MM.1S (cell line): ENCODE data around the gene TFR2.
A peak's percentile ranks its signal among the peaks of the same experiment; 100 is the strongest.

Source experiments
- DNase-seq: peaks from one replicate; pipeline ENCODE4 v3.0.0-alpha.2; 2015
- H2AFZ ChIP-seq: fragments of 300-600 bp; sonication (generic); 2 replicates; pipeline ENCODE4 v1.6.0; 2016; ENCODE audit warnings: antibody characterized with exemption, low read length
- H3F3A ChIP-seq: fragments of 300-600 bp; sonication (generic); 2 replicates; pipeline ENCODE4 v1.6.1; 2016; ENCODE audit warnings: mild to moderate bottlenecking, antibody characterized with exemption, low read length, moderate library complexity, mixed read lengths; ENCODE audit not compliant: insufficient read depth
- H3K27ac ChIP-seq: fragments of 300-600 bp; sonication (generic); 2 replicates; pipeline ENCODE4 v1.5.1; 2016; ENCODE audit warnings: mild to moderate bottlenecking, low read length
- H3K27me3 ChIP-seq: fragments of 300-600 bp; sonication (generic); replicated peaks from 2 replicates; pipeline ENCODE4 v1.6.0; 2016; ENCODE audit warnings: low read length; ENCODE audit not compliant: insufficient read depth
- H3K36me3 ChIP-seq: fragments of 300-600 bp; sonication (generic); replicated peaks from 2 replicates; pipeline ENCODE4 v1.6.1; 2016; ENCODE audit warnings: mild to moderate bottlenecking, low read length, mixed read lengths; ENCODE audit not compliant: insufficient read depth
- H3K4me1 ChIP-seq: fragments of 300-600 bp; sonication (generic); 2 replicates; pipeline ENCODE4 v1.6.1; 2016; ENCODE audit warnings: low read length, mixed read lengths
- H3K4me2 ChIP-seq: fragments of 300-600 bp; sonication (generic); 2 replicates; pipeline ENCODE4 v1.6.0; 2016; ENCODE audit warnings: low read depth, low read length
- H3K4me3 ChIP-seq: fragments of 300-600 bp; sonication (generic); 2 replicates; pipeline ENCODE4 v1.5.1; 2016; ENCODE audit warnings: low read length, mixed read lengths
- H3K79me2 ChIP-seq: fragments of 300-600 bp; sonication (generic); 2 replicates; pipeline ENCODE4 v1.6.1; 2016; ENCODE audit warnings: mixed run types, low read length, mixed read lengths
- H3K9ac ChIP-seq: fragments of 300-600 bp; sonication (generic); 2 replicates; pipeline ENCODE4 v1.6.1; 2016; ENCODE audit warnings: low read length, mixed read lengths
- H3K9me2 ChIP-seq: fragments of 300-600 bp; sonication (generic); replicated peaks from 2 replicates; pipeline ENCODE4 v1.6.1; 2016; ENCODE audit warnings: mild to moderate bottlenecking, low read length, mixed read lengths; ENCODE audit not compliant: insufficient read depth
- H3K9me3 ChIP-seq: fragments of 300-600 bp; sonication (generic); replicated peaks from 2 replicates; pipeline ENCODE4 v1.6.1; 2016; ENCODE audit warnings: mild to moderate bottlenecking, low read length, mixed read lengths; ENCODE audit not compliant: insufficient read depth
- H4K20me1 ChIP-seq: fragments of 300-600 bp; sonication (generic); 2 replicates; pipeline ENCODE4 v1.6.1; 2016; ENCODE audit warnings: mild to moderate bottlenecking, low read length, moderate library complexity, mixed read lengths; ENCODE audit not compliant: insufficient read depth
- CTCF ChIP-seq: fragments of 300-600 bp; sonication (generic); IDR thresholded peaks from 2 replicates; pipeline ENCODE4 v1.5.1; 2016; ENCODE audit warnings: antibody characterized with exemption, low read length, mixed read lengths
- EZH2 ChIP-seq: fragments of 300-600 bp; sonication (generic); optimal IDR thresholded peaks from 2 replicates; pipeline ENCODE3; 2017; ENCODE audit warnings: low read depth, mild to moderate bottlenecking, antibody characterized with exemption, low read length, mixed read lengths
- EZH2phosphoT487 ChIP-seq: fragments of 300-600 bp; sonication (generic); IDR thresholded peaks from 2 replicates; pipeline ENCODE4 v1.6.1; 2018; ENCODE audit warnings: antibody characterized with exemption, low read length

TFR2 gene

DNA sequence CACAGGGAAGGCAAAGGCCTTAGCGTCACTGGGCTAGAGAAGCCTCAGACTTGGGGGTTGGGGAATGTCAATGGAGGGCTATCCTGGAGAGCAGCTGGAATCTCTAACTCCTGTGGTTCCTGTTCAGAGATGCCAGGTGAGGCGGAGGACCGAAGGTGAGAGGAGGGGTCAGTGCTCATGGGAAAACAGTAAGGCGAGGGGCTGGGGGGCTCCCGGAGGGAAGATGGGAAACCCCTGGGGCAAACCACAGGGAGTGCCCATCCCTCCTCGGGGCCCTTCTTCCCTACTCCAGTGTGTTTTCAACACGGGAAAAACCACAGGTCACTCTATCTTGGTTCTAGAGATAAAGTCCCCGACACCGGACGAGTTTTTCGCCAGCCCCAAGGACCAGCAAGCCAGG lies 58.7 kb downstream of the TFR2 start:
- Histone ChIP-seq H3K9ac (no peak overlapping the region), H3F3A (peaks cover 20% of the 10 kb centered on the region; the same call in 1 of the 2 replicates), H2AFZ (no peak overlapping the region), H4K20me1 (no peaks in the 10 kb centered on the region), H3K27me3 (no peaks in the 10 kb centered on the region), H3K36me3 (no peaks in the 10 kb centered on the region), H3K27ac (no peak overlapping the region), H3K9me2 (no peaks in the 10 kb centered on the region), H3K79me2 (peaks cover 38% of the 10 kb centered on the region), H3K9me3 (no peaks in the 10 kb centered on the region), H3K4me1 (peaks cover 11% of the 10 kb centered on the region; the same call in 1 of the 2 replicates), H3K4me3 (no peak overlapping the region), H3K4me2 (peak overlapping the region; percentile 84; the same call in 1 of the 2 replicates)
- TF ChIP-seq EZH2: no peak
- no peak for TF ChIP-seq EZH2phosphoT487
- no peak for TF ChIP-seq CTCF
- DNase-seq: no peak

DNA sequence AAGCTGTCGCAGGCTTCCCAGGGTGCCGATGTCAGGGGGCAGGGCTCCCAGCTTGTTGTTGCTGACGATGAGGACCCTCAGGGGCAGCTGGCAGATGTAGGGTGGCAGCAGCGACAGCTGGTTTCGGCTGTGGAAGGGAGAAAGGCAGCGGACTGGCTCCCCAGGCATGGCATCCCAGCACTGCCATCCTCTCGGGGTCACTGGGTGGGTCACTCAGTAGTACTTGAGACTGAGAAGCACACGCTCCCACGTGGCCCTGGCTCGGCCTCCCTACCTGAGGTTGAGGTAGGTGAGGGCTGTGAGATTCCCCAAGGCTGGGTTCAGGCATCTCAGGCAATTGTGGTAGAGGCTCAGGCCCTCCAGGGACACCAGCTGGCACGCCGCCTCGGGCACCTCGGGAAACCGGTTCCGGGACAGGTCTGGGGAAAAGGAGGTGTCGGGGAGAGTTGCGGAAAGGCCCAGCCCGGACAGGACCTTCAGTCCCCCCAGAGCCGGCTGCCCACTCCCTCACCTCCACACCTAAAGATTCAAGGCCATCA lies 59.2 kb downstream of the TFR2 start:
- DNase-seq: no peak
- Histone ChIP-seq H3K4me1 (peaks cover 11% of the 10 kb centered on the region; the same call in 1 of the 2 replicates), H3K79me2 (peaks cover 38% of the 10 kb centered on the region), H3K27me3 (no peaks in the 10 kb centered on the region), H3K27ac (no peak overlapping the region), H3K9me3 (no peaks in the 10 kb centered on the region), H3K36me3 (no peaks in the 10 kb centered on the region), H3K4me3 (no peak overlapping the region), H3F3A (peaks cover 20% of the 10 kb centered on the region; the same call in 1 of the 2 replicates), H3K9ac (no peak overlapping the region), H3K9me2 (no peaks in the 10 kb centered on the region), H3K4me2 (no peak overlapping the region), H2AFZ (no peak overlapping the region), H4K20me1 (no peaks in the 10 kb centered on the region)
- TF ChIP-seq EZH2phosphoT487 (no peak), CTCF (no peak), EZH2 (no peak)

DNA sequence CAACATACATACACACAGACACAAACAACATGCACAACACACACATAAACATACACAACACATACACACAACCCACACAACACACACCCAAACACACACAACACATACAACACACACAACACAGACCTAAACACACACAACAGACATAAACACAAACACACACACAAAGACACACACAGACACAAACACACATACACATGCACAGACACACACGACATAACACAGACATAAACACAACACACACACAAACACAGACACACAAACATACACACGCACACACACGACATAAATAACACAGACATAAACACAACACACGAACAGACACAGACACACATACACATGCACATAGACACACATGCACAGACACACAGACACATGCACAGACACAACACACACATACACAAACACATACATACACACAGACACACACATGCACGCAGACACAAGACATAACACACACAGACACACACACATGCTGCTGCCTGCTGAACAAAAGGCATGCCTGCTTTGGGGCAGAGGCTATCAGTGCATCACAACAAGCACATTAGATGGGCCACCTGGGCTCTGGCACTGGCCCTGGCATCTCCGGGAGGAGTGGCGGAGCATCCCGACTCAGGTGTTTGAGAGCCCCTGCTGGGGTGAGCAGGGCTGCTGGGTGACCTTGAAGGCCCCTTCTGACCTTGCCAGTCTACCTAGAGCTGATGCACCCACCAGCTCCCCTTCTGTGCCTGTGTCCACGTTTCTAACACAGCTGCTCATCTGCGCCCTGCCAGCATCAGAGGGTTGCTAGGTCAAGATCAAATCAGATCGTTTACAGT lies 60.7 kb downstream of the TFR2 start:
- Histone ChIP-seq H3K27me3 (no peaks in the 10 kb centered on the region), H3K9me2 (no peaks in the 10 kb centered on the region), H3K4me2 (no peak overlapping the region), H2AFZ (no peak overlapping the region), H4K20me1 (no peaks in the 10 kb centered on the region), H3K27ac (no peak overlapping the region), H3K79me2 (peaks cover 38% of the 10 kb centered on the region), H3K9me3 (no peaks in the 10 kb centered on the region), H3F3A (peaks cover 18% of the 10 kb centered on the region; the same call in 1 of the 2 replicates), H3K4me1 (peaks cover 11% of the 10 kb centered on the region; the same call in 1 of the 2 replicates), H3K36me3 (no peaks in the 10 kb centered on the region), H3K9ac (no peak overlapping the region), H3K4me3 (no peak overlapping the region)
- TF ChIP-seq CTCF (no peak), EZH2 (no peak), EZH2phosphoT487 (no peak)
- DNase-seq: no peak
